GM18907 (cell line): ENCODE measurements around the gene AKAP4.

Source experiments
- ATAC-seq: cut with Tn5 transposase; IDR thresholded peaks from one replicate; pipeline ENCODE4 v1.9.1; 2021; ENCODE audit warnings: mild to moderate bottlenecking, moderate library complexity; ENCODE audit not compliant: unreplicated experiment

AKAP4 gene

GRCh38 chrX:50200907-50201306, at the start of gene AKAP4:
TSS of gene AKAP4 (minus strand) at chrX:50201007. CDS start at chrX:50200889, 118 bp downstream.
- no peak for ATAC-seq

GRCh38 chrX:50211510-50211909, 10.7 kb upstream of the AKAP4 start:
- peak; percentile 60 for ATAC-seq

GRCh38 chrX:50206753-50207152, 5.9 kb upstream of the AKAP4 start:
- ATAC-seq: no peak

GRCh38 chrX:50204364-50204899, 3.6 kb upstream of the AKAP4 start, which contains the start of gene CCNB3:
TSS of gene CCNB3 (plus strand) at chrX:50204765. CDS start at chrX:50285164, 80,399 bp downstream.
- peak; percentile 97 for ATAC-seq

- no peak for ATAC-seq
Measured at GRCh38 chrX:50202539-50202938, 1.7 kb upstream of the AKAP4 start.

- ATAC-seq: no peak
Measured at GRCh38 chrX:50198348-50198747, 2.5 kb downstream of the AKAP4 start.

GRCh38 chrX:50188859-50189600, 11.8 kb downstream of the AKAP4 start:
- ATAC-seq: no peak

- no peak for ATAC-seq
Measured at GRCh38 chrX:50183891-50184290, 16.9 kb downstream of the AKAP4 start.

GRCh38 chrX:50180073-50180940, 20.5 kb downstream of the AKAP4 start:
- ATAC-seq: no peak

- ATAC-seq: no peak
Measured at GRCh38 chrX:50169717-50170116, 31.1 kb downstream of the AKAP4 start.

- ATAC-seq: peak; percentile 56
Measured at GRCh38 chrX:50168241-50168687, 32.5 kb downstream of the AKAP4 start.

- ATAC-seq: no peak
Measured at GRCh38 chrX:50167366-50167765, 33.4 kb downstream of the AKAP4 start.

GRCh38 chrX:50165727-50166126, 35.1 kb downstream of the AKAP4 start:
- no peak for ATAC-seq

- ATAC-seq: no peak
Measured at GRCh38 chrX:50161127-50161526, 39.7 kb downstream of the AKAP4 start.

GRCh38 chrX:50158593-50158992, 42.2 kb downstream of the AKAP4 start:
- ATAC-seq: no peak

- no peak for ATAC-seq
Measured at GRCh38 chrX:50157545-50158135, 43.2 kb downstream of the AKAP4 start.

GRCh38 chrX:50154429-50154828, 46.4 kb downstream of the AKAP4 start:
- no peak for ATAC-seq

GRCh38 chrX:50152456-50152855, 48.4 kb downstream of the AKAP4 start:
- ATAC-seq: no peak

- ATAC-seq: no peak
Measured at GRCh38 chrX:50147972-50148371, 52.8 kb downstream of the AKAP4 start.
